ENCODE results near the gene GRIK5. TPM values are rescaled to one million over a fixed set of nuclear protein-coding genes. Genes with fewer than 3 reads are reported as not detected.

The GRIK5 gene
- total RNA-seq, 1 donor = under 0.01 TPM

GRCh38 chr19:42057846-42058245, 12.2 kb downstream of the GRIK5 start:
- Histone ChIP-seq H4K20me1 (ENCODE audit: insufficient read depth, low read length) (no peaks in the 10 kb centered on the region), H3K9me3 (ENCODE audit: low read depth, low read length) (no peaks in the 10 kb centered on the region), H3K36me3 (ENCODE audit: insufficient read depth, low read length) (no peaks in the 10 kb centered on the region), H3K79me2 (ENCODE audit: insufficient read depth, low read length) (no peaks in the 10 kb centered on the region), H3K4me3 (ENCODE audit: insufficient read depth, low read length) (no peak overlapping the region), H3K4me1 (ENCODE audit: insufficient read depth, low read length) (no peaks in the 10 kb centered on the region), H3K4me2 (ENCODE audit: insufficient read depth, low read length) (no peak overlapping the region), H3K27me3 (ENCODE audit: insufficient read depth, low read length) (peaks cover 12% of the 10 kb centered on the region), H2AFZ (ENCODE audit: low read length) (no peak overlapping the region), H3K27ac (ENCODE audit: low read depth, low read length) (no peak overlapping the region)
- no peak for TF ChIP-seq CTCF (IDR thresholded peaks at IDR 0.05; ENCODE audit: extremely low read depth, low read depth, low read length)
- peak; percentile 91 for DNase-seq (ENCODE audit: insufficient read length, low spot score, missing footprints)

- Histone ChIP-seq H3K27me3 (ENCODE audit: insufficient read depth, low read length) (peaks cover 11% of the 10 kb centered on the region), H2AFZ (ENCODE audit: low read length) (no peak overlapping the region), H3K36me3 (ENCODE audit: insufficient read depth, low read length) (no peaks in the 10 kb centered on the region), H3K4me3 (ENCODE audit: insufficient read depth, low read length) (no peak overlapping the region), H3K9me3 (ENCODE audit: low read depth, low read length) (no peaks in the 10 kb centered on the region), H3K79me2 (ENCODE audit: insufficient read depth, low read length) (no peaks in the 10 kb centered on the region), H3K4me2 (ENCODE audit: insufficient read depth, low read length) (no peak overlapping the region), H3K27ac (ENCODE audit: low read depth, low read length) (no peak overlapping the region), H4K20me1 (ENCODE audit: insufficient read depth, low read length) (no peaks in the 10 kb centered on the region), H3K4me1 (ENCODE audit: insufficient read depth, low read length) (no peaks in the 10 kb centered on the region)
- peak; percentile 62 for DNase-seq (ENCODE audit: insufficient read length, low spot score, missing footprints)
- no peak for TF ChIP-seq CTCF (IDR thresholded peaks at IDR 0.05; ENCODE audit: extremely low read depth, low read depth, low read length)
Measured at GRCh38 chr19:42054205-42054604, 15.8 kb downstream of the GRIK5 start.

- Histone ChIP-seq H3K27me3 (ENCODE audit: insufficient read depth, low read length) (peaks cover 11% of the 10 kb centered on the region), H3K4me1 (ENCODE audit: insufficient read depth, low read length) (no peaks in the 10 kb centered on the region), H3K79me2 (ENCODE audit: insufficient read depth, low read length) (no peaks in the 10 kb centered on the region), H2AFZ (ENCODE audit: low read length) (no peak overlapping the region), H3K9me3 (ENCODE audit: low read depth, low read length) (no peaks in the 10 kb centered on the region), H3K27ac (ENCODE audit: low read depth, low read length) (no peak overlapping the region), H3K36me3 (ENCODE audit: insufficient read depth, low read length) (no peaks in the 10 kb centered on the region), H3K4me2 (ENCODE audit: insufficient read depth, low read length) (no peak overlapping the region), H4K20me1 (ENCODE audit: insufficient read depth, low read length) (no peaks in the 10 kb centered on the region), H3K4me3 (ENCODE audit: insufficient read depth, low read length) (no peak overlapping the region)
- DNase-seq (ENCODE audit: insufficient read length, low spot score, missing footprints) = peak; percentile 41
- TF ChIP-seq CTCF (IDR thresholded peaks at IDR 0.05; ENCODE audit: extremely low read depth, low read depth, low read length) = no peak
Measured at GRCh38 chr19:42053037-42053935, 16.7 kb downstream of the GRIK5 start.

GRCh38 chr19:42052241-42052863, 17.7 kb downstream of the GRIK5 start:
- H2AFZ ChIP-seq (ENCODE audit: low read length) = no peak overlapping the region
- no peaks in the 10 kb centered on the region for H3K4me1 ChIP-seq (ENCODE audit: insufficient read depth, low read length)
- peaks cover 11% of the 10 kb centered on the region for H3K27me3 ChIP-seq (ENCODE audit: insufficient read depth, low read length)
- H3K4me3 ChIP-seq (ENCODE audit: insufficient read depth, low read length) = no peak overlapping the region
- H4K20me1 ChIP-seq (ENCODE audit: insufficient read depth, low read length) = no peaks in the 10 kb centered on the region
- no peaks in the 10 kb centered on the region for H3K9me3 ChIP-seq (ENCODE audit: low read depth, low read length)
- no peak overlapping the region for H3K27ac ChIP-seq (ENCODE audit: low read depth, low read length)
- no peak for TF ChIP-seq CTCF (IDR thresholded peaks at IDR 0.05; ENCODE audit: extremely low read depth, low read depth, low read length)
- H3K4me2 ChIP-seq (ENCODE audit: insufficient read depth, low read length) = no peak overlapping the region
- DNase-seq (ENCODE audit: insufficient read length, low spot score, missing footprints) = peak; percentile 68
- H3K36me3 ChIP-seq (ENCODE audit: insufficient read depth, low read length) = no peaks in the 10 kb centered on the region
- no peaks in the 10 kb centered on the region for H3K79me2 ChIP-seq (ENCODE audit: insufficient read depth, low read length)
